ENCODE results near the gene VSIR.

Gene VSIR

GRCh38 chr10:71726580-71727104 lies 46.7 kb downstream of the VSIR start:
- no peak overlapping the region for H3K4me3 ChIP-seq (ENCODE audit: low read length)
- TF ChIP-seq, protein P1, sequence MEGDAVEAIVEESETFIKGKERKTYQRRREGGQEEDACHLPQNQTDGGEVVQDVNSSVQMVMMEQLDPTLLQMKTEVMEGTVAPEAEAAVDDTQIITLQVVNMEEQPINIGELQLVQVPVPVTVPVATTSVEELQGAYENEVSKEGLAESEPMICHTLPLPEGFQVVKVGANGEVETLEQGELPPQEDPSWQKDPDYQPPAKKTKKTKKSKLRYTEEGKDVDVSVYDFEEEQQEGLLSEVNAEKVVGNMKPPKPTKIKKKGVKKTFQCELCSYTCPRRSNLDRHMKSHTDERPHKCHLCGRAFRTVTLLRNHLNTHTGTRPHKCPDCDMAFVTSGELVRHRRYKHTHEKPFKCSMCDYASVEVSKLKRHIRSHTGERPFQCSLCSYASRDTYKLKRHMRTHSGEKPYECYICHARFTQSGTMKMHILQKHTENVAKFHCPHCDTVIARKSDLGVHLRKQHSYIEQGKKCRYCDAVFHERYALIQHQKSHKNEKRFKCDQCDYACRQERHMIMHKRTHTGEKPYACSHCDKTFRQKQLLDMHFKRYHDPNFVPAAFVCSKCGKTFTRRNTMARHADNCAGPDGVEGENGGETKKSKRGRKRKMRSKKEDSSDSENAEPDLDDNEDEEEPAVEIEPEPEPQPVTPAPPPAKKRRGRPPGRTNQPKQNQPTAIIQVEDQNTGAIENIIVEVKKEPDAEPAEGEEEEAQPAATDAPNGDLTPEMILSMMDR (IDR thresholded peaks at IDR 0.05; ENCODE audit: insufficient read depth, low read depth, low read length, missing control alignments): no peak
- no peak for DNase-seq (ENCODE audit: low read depth)

DNA sequence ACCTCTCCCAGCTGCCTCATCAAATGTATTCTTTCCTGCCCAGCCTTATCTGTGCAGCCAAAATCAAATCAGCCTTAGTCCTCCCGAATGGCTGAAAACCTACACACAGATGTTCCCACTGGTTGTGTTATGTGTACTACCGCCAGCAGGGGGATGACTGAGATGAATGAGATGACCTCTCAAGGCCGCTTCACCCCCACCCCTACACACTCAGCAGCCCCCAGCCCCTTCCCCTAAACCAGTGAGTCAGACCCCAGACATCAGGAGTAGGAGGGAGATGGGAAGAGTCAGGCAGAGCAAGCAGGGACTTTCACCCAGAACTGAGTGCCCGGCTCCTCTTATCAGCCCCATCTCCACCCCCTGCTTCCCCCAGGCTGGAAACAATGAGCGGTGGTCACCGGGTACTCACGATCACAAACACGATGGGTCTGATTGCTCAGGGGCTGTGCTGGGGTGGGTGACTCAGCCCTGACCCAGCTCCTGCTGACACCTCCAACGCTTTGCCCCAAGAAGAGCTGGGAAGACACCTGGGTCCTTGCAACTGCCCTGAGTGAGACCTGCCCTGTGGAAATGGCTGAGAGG lies 47.2 kb downstream of the VSIR start:
- DNase-seq (ENCODE audit: low read depth): peak; percentile 27
- TF ChIP-seq, protein P1 (IDR thresholded peaks at IDR 0.05; ENCODE audit: insufficient read depth, low read depth, low read length, missing control alignments): no peak
- H3K4me3 ChIP-seq (ENCODE audit: low read length): no peak overlapping the region

GRCh38 chr10:71725249-71725648 lies 48.1 kb downstream of the VSIR start:
- no peak overlapping the region for H3K4me3 ChIP-seq (ENCODE audit: low read length)
- TF ChIP-seq, protein P1 (IDR thresholded peaks at IDR 0.05; ENCODE audit: insufficient read depth, low read depth, low read length, missing control alignments): no peak
- no peak for DNase-seq (ENCODE audit: low read depth)

- H3K4me3 ChIP-seq (ENCODE audit: low read length): no peak overlapping the region
- TF ChIP-seq, protein P1 (IDR thresholded peaks at IDR 0.05; ENCODE audit: insufficient read depth, low read depth, low read length, missing control alignments): no peak
- no peak for DNase-seq (ENCODE audit: low read depth)
Observed at GRCh38 chr10:71724539-71724938, 48.8 kb downstream of the VSIR start.

DNA sequence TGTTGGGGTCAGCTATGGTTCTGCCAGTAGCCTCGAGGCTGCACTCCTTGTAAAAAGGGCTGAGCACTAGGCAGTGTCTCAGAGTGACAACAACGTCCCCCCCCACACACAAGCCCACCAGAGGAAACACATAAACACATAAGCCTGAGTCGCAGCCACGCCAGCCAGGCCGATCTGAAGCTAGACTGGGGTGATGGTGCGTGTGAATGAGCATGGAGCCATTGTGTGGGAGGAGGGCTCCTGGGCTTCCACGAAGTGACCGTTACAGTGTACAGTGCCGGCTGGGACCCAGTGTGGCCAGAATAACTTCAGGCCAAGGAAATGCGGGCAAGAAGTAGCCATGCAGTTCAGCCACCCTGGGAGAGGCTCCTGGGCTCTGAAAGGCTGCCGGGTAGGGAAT lies 50.0 kb downstream of the VSIR start:
- no peak overlapping the region for H3K4me3 ChIP-seq (ENCODE audit: low read length)
- TF ChIP-seq, protein P1 (IDR thresholded peaks at IDR 0.05; ENCODE audit: insufficient read depth, low read depth, low read length, missing control alignments): no peak
- no peak for DNase-seq (ENCODE audit: low read depth)

DNA sequence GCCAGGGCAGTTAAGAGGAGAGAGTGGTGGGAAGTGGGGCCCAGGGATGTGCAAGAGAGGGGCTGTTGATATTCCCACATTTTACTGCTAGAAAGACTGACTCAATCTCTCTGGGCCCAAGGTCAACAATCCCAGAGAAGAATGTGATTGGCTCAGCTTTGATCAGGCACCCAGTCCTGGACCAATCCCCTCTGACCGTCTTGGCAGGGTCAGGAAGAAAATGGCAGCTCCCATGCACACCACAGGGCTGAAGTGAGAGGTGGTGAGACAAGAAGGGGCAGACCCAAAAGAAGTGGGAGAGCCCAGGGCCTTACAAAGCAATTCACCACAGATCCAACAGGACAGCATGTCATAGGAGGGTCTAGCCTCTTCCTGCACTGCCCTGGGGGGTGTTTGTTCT lies 50.5 kb downstream of the VSIR start:
- no peak overlapping the region for H3K4me3 ChIP-seq (ENCODE audit: low read length)
- no peak for DNase-seq (ENCODE audit: low read depth)
- TF ChIP-seq, protein P1 (IDR thresholded peaks at IDR 0.05; ENCODE audit: insufficient read depth, low read depth, low read length, missing control alignments): no peak

DNA sequence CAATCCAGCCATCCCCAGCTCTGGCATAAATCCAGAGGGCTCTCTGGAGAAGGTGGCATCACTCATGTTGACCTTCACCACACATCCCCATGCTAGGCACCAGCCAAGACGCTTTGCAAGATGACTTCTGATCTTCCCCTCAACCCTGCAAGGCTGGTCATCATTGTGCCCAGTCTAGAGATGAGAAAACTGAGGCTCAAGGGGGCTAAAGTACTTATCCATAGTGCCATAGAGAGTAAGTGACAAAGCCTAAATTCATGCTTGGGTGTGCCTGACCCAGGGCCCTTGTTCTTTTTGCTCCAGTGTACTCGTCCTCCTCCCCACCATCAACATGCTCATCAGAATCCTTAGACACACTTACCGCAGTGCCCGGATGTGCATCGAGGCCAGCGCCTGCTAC lies 52.0 kb downstream of the VSIR start:
- no peak for DNase-seq (ENCODE audit: low read depth)
- TF ChIP-seq, protein P1 (IDR thresholded peaks at IDR 0.05; ENCODE audit: insufficient read depth, low read depth, low read length, missing control alignments): no peak
- H3K4me3 ChIP-seq (ENCODE audit: low read length): no peak overlapping the region
